ENCODE data around the gene RERE. TPM values are rescaled to one million over a fixed set of nuclear protein-coding genes. Genes with fewer than 3 reads are reported as not detected.

RERE gene
- total RNA-seq, 2 donors from 2014 or later = 96.0 to 105 TPM

DNA sequence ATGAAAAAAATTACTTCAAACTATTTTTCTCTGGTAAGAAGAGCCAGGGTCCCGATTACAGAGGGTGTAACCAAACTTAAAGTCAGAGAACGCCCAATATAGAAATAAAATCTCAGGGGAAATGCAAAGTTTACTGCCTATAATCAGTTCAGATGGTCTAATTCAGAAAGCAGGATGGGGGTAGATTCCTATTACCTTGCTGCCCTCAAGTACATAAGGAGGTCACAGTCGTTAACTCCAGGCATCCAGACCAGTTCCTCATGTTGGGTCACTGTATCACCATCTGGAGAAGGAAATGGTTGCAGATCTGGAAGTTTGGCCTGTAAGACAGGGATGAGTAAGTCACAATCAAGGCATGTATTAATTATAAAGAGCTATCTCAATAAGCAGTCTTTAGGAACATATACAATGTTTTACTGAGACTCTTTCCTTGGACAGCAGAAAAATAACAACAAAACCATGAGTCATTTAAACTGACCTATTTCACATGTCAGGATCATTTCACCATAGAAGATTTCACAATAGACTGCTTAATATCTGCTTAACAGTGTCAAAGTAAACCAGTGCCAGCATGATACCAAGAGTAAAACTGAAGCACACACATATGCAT, 320.1 kb downstream of the RERE start:
- Histone ChIP-seq H3K27me3 (no peaks in the 10 kb centered on the region), H3K27ac (no peak overlapping the region), H3K4me3 (no peak overlapping the region), H3K9me3 (no peaks in the 10 kb centered on the region), H3K4me1 (no peaks in the 10 kb centered on the region), H3K36me3 (no peaks in the 10 kb centered on the region), H3K9ac (ENCODE audit: low read depth in 2 of 2, low read length in 2 of 2) (no peak overlapping the region)
- TF ChIP-seq, protein P1, sequence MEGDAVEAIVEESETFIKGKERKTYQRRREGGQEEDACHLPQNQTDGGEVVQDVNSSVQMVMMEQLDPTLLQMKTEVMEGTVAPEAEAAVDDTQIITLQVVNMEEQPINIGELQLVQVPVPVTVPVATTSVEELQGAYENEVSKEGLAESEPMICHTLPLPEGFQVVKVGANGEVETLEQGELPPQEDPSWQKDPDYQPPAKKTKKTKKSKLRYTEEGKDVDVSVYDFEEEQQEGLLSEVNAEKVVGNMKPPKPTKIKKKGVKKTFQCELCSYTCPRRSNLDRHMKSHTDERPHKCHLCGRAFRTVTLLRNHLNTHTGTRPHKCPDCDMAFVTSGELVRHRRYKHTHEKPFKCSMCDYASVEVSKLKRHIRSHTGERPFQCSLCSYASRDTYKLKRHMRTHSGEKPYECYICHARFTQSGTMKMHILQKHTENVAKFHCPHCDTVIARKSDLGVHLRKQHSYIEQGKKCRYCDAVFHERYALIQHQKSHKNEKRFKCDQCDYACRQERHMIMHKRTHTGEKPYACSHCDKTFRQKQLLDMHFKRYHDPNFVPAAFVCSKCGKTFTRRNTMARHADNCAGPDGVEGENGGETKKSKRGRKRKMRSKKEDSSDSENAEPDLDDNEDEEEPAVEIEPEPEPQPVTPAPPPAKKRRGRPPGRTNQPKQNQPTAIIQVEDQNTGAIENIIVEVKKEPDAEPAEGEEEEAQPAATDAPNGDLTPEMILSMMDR (IDR thresholded peaks at IDR 0.05) = no peak
- intact Hi-C loops (cut with DNase I) = no loop called here
- no peak for DNase-seq

DNA sequence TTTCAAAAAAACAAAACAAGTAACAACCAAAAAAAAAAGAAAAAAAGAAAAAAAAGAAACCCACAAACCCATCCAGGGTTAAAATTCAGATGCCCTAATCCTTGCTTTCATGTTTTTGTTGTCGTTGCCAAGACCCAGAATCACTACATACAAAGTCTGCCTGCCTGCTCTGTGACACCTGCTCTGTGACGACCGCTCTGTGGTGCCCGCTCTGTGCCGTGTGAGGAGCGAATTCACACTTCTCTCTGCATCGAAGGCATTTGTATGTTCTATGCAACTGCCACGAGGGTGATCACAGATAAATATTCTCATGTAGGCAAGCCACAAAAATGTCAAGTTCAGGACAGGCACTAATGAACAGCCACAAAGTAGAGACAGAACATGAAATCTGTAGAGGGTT, 321.0 kb downstream of the RERE start:
- Histone ChIP-seq H3K27ac (no peak overlapping the region), H3K27me3 (no peaks in the 10 kb centered on the region), H3K4me3 (no peak overlapping the region), H3K4me1 (no peaks in the 10 kb centered on the region), H3K36me3 (no peaks in the 10 kb centered on the region), H3K9ac (ENCODE audit: low read depth in 2 of 2, low read length in 2 of 2) (no peak overlapping the region), H3K9me3 (no peaks in the 10 kb centered on the region)
- intact Hi-C loops (cut with DNase I) = no loop called here
- DNase-seq = no peak
- TF ChIP-seq, protein P1 (IDR thresholded peaks at IDR 0.05) = no peak

DNA sequence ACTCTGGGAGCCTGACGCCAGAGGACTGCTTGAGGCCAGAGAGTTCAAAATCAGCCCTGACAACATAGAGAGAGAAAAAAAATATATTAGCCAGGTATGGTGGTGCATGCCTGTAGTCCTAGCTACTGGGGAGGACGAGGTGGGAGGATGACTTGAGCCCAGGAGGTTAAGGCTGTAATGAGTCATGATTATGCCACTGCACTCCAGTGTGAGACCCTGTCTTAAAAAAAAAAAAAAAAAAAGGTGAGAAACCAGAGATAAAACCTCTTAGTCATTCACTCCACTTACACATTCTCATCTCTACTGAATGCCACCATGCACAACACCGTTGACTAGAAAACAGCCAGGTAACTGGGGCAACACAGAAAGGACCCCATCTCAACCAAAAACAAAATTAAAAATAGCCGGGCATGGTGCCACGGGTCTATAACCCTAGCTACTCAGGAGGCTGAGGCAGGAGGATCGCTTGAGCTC, 321.5 kb downstream of the RERE start:
- H3K9me3 ChIP-seq = no peaks in the 10 kb centered on the region
- H3K36me3 ChIP-seq = no peaks in the 10 kb centered on the region
- no peaks in the 10 kb centered on the region for H3K4me1 ChIP-seq
- no peak overlapping the region for H3K27ac ChIP-seq
- H3K9ac ChIP-seq (ENCODE audit: low read depth in 2 of 2, low read length in 2 of 2) = no peak overlapping the region
- no peak overlapping the region for H3K4me3 ChIP-seq
- intact Hi-C loops (cut with DNase I) = no loop called here
- TF ChIP-seq, protein P1 (IDR thresholded peaks at IDR 0.05) = no peak
- no peak for DNase-seq
- H3K27me3 ChIP-seq = no peaks in the 10 kb centered on the region

DNA sequence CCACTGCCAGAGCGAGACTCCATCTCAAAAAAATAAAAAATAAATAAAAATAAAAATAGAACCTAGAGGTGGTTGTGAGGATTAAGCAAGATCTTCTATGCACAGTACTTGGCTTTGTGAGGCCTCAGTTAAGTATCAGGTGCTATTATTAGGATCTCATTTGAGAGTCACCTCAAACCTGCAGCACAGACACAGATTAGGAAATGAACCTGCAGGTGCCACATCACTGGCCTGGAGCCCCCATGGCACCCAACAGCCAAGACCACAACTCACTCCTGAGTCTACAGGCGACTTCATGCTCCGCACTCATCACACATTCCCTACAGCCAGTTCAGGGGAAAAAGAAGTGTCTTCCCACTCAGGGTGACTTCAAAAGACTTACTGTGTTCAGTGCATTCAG, 322.8 kb downstream of the RERE start:
- Histone ChIP-seq H3K9ac (ENCODE audit: low read depth in 2 of 2, low read length in 2 of 2) (no peak overlapping the region), H3K27ac (no peak overlapping the region), H3K36me3 (no peaks in the 10 kb centered on the region), H3K4me3 (no peak overlapping the region), H3K9me3 (no peaks in the 10 kb centered on the region), H3K4me1 (no peaks in the 10 kb centered on the region), H3K27me3 (no peaks in the 10 kb centered on the region)
- intact Hi-C loops (cut with DNase I) = no loop called here
- no peak for DNase-seq
- TF ChIP-seq, protein P1 (IDR thresholded peaks at IDR 0.05) = no peak

DNA sequence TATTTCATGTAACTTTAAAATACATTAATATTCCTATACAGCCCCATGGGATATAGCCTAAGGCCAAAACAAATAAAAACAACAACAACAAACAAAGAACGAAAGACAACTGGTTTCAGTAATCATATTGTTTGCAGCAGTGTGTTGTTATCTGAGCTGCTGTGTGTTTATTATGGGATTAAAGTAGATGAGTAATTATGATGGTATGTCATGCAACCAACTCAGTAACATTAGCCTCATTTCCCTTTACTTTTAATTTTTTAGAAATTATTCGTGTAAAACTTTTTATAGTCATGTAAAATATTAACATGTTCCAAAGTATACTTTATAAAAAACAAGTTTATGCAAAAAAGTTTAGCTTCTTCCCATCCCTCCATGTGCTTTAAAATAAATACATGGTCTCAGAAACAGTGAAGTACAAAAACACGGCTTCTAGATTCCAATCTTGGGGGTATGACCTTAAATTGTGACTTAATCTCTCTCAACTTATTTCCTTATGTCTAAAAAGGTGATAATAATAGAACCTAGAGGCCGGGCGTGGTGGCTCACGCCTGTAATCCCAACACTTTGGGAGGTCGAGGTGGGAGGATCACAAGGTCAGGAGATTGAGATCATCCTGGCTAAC, 323.4 kb downstream of the RERE start:
- Histone ChIP-seq H3K27me3 (no peaks in the 10 kb centered on the region), H3K27ac (no peak overlapping the region), H3K4me3 (no peak overlapping the region), H3K9ac (ENCODE audit: low read depth in 2 of 2, low read length in 2 of 2) (no peak overlapping the region), H3K36me3 (no peaks in the 10 kb centered on the region), H3K4me1 (no peaks in the 10 kb centered on the region), H3K9me3 (no peaks in the 10 kb centered on the region)
- DNase-seq = no peak
- TF ChIP-seq, protein P1 (IDR thresholded peaks at IDR 0.05) = no peak
- intact Hi-C loops (cut with DNase I) = no loop called here
